ENCODE measurements around the gene MAP1B.
A peak's percentile ranks its signal among the peaks of the same experiment; 100 is the strongest.

The MAP1B gene

GRCh38 chr5:72157625-72157962 is 50.3 kb downstream of the MAP1B start:
- no peak overlapping the region for H3K23ac ChIP-seq (ENCODE audit: low read length in 2 of 2)
- H3K4me2 ChIP-seq (ENCODE audit: low read length, poor library complexity, severe bottlenecking): no peak overlapping the region
- H3K36me3 ChIP-seq (ENCODE audit: control insufficient read depth in 1 of 2, insufficient read depth in 2 of 2, low read depth in 1 of 2, low read length in 2 of 2): peaks cover 4 to 8% of the 10 kb centered on the region in 2 experiments
- peak overlapping the region in 1 of 2 experiments; percentile 19 for H3K14ac ChIP-seq (ENCODE audit: low read length in 2 of 2)
- H4K91ac ChIP-seq (ENCODE audit: low read length): no peak overlapping the region
- peak overlapping the region in 1 of 2 experiments; percentile 92 for H2BK12ac ChIP-seq (ENCODE audit: low read length in 2 of 2)
- no peak overlapping the region for H2BK15ac ChIP-seq (ENCODE audit: low read depth, poor library complexity, severe bottlenecking)
- no peak overlapping the region for H2BK5ac ChIP-seq (ENCODE audit: low read depth, low read length, poor library complexity, severe bottlenecking)
- H3K27ac ChIP-seq (ENCODE audit: low read length, poor library complexity, severe bottlenecking): no peak overlapping the region
- peaks cover 10% of the 10 kb centered on the region for H3K4me1 ChIP-seq (ENCODE audit: control insufficient read depth, insufficient read depth, low read depth, low read length)
- peak overlapping the region in 1 of 2 experiments; percentile 42 for H3K4me3 ChIP-seq (ENCODE audit: insufficient read depth in 1 of 2, low read depth in 1 of 2, low read length in 2 of 2)
- peak overlapping the region in 1 of 2 experiments; percentile 6 for H3K4ac ChIP-seq (ENCODE audit: low read depth in 1 of 2, low read length in 2 of 2)
- H2AK5ac ChIP-seq (ENCODE audit: low read length, severe bottlenecking): no peak overlapping the region
- WGBS: 89% methylated on average over 3 of the region's 3 CpGs
- peak; percentile 41 for DNase-seq
- H3K18ac ChIP-seq (ENCODE audit: low read depth in 1 of 2, low read length in 2 of 2): peak overlapping the region in 1 of 2 experiments; percentile 57
- H3K9ac ChIP-seq (ENCODE audit: low read length): peak overlapping the region; percentile 69
- H2BK120ac ChIP-seq (ENCODE audit: low read depth, low read length): no peak overlapping the region
- no peaks in the 10 kb centered on the region for H3K9me3 ChIP-seq (ENCODE audit: control insufficient read depth, low read length)
- peaks cover 32% of the 10 kb centered on the region for H3K79me1 ChIP-seq (replicated peaks; ENCODE audit: low read length, poor library complexity, severe bottlenecking)
- no peak overlapping the region for H2AFZ ChIP-seq (ENCODE audit: low read depth, low read length)
- no peaks in the 10 kb centered on the region for H3K27me3 ChIP-seq (ENCODE audit: control insufficient read depth in 1 of 2, insufficient read depth in 1 of 2, low read length in 2 of 2)
- H4K8ac ChIP-seq (ENCODE audit: low read length): no peak overlapping the region

- Histone ChIP-seq H2BK5ac (ENCODE audit: low read depth, low read length, poor library complexity, severe bottlenecking) (no peak overlapping the region), H4K8ac (ENCODE audit: low read length) (no peak overlapping the region), H2BK15ac (ENCODE audit: low read depth, poor library complexity, severe bottlenecking) (no peak overlapping the region), H3K36me3 (ENCODE audit: control insufficient read depth in 1 of 2, insufficient read depth in 2 of 2, low read depth in 1 of 2, low read length in 2 of 2) (peaks cover 5 to 9% of the 10 kb centered on the region in 2 experiments), H3K14ac (ENCODE audit: low read length in 2 of 2) (no peak overlapping the region), H3K4ac (ENCODE audit: low read depth in 1 of 2, low read length in 2 of 2) (no peak overlapping the region), H3K18ac (ENCODE audit: low read depth in 1 of 2, low read length in 2 of 2) (no peak overlapping the region), H3K4me2 (ENCODE audit: low read length, poor library complexity, severe bottlenecking) (no peak overlapping the region), H3K4me1 (ENCODE audit: control insufficient read depth, insufficient read depth, low read depth, low read length) (peaks cover 4% of the 10 kb centered on the region), H4K91ac (ENCODE audit: low read length) (no peak overlapping the region), H3K27ac (ENCODE audit: low read length, poor library complexity, severe bottlenecking) (no peak overlapping the region), H3K9ac (ENCODE audit: low read length) (peak overlapping the region; percentile 48), H3K27me3 (ENCODE audit: control insufficient read depth in 1 of 2, insufficient read depth in 1 of 2, low read length in 2 of 2) (no peaks in the 10 kb centered on the region), H3K79me1 (replicated peaks; ENCODE audit: low read length, poor library complexity, severe bottlenecking) (peaks cover 36% of the 10 kb centered on the region), H3K9me3 (ENCODE audit: control insufficient read depth, low read length) (no peaks in the 10 kb centered on the region), H3K4me3 (ENCODE audit: insufficient read depth in 1 of 2, low read depth in 1 of 2, low read length in 2 of 2) (no peak overlapping the region), H2AFZ (ENCODE audit: low read depth, low read length) (no peak overlapping the region), H2BK12ac (ENCODE audit: low read length in 2 of 2) (peak overlapping the region; percentile 20 to 71), H2AK5ac (ENCODE audit: low read length, severe bottlenecking) (no peak overlapping the region), H2BK120ac (ENCODE audit: low read depth, low read length) (no peak overlapping the region), H3K23ac (ENCODE audit: low read length in 2 of 2) (no peak overlapping the region)
- 39% methylated on average over 1 of the region's 3 CpGs for WGBS
- peak; percentile 78 for DNase-seq
Measured at GRCh38 chr5:72159501-72159911, 52.2 kb downstream of the MAP1B start.

DNA sequence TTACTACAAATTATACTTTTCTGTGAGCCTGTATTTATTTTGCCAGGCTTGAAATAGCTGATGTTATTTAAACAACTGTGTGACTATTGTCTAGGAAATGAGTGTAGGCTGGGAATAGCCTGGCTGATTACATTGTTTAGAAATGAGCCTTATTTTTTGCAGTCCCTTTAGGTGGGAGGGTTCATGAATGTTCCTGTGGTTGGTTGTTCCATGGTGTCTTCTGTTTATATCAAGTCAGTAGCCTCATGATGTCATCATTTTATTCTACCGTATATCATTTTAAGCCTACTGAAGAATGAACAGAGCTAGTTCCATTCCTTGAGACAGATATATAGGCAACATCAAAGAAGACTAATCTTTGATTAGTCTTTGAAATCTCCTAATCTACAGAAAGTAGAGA is 53.1 kb downstream of the MAP1B start:
- Histone ChIP-seq H3K23ac (ENCODE audit: low read length in 2 of 2) (no peak overlapping the region), H3K14ac (ENCODE audit: low read length in 2 of 2) (no peak overlapping the region), H3K4me3 (ENCODE audit: insufficient read depth in 1 of 2, low read depth in 1 of 2, low read length in 2 of 2) (peak overlapping the region in 1 of 2 experiments; percentile 32), H2AK5ac (ENCODE audit: low read length, severe bottlenecking) (no peak overlapping the region), H2BK5ac (ENCODE audit: low read depth, low read length, poor library complexity, severe bottlenecking) (no peak overlapping the region), H2BK120ac (ENCODE audit: low read depth, low read length) (no peak overlapping the region), H3K27ac (ENCODE audit: low read length, poor library complexity, severe bottlenecking) (no peak overlapping the region), H3K9me3 (ENCODE audit: control insufficient read depth, low read length) (no peaks in the 10 kb centered on the region), H3K36me3 (ENCODE audit: control insufficient read depth in 1 of 2, insufficient read depth in 2 of 2, low read depth in 1 of 2, low read length in 2 of 2) (peaks cover 5 to 15% of the 10 kb centered on the region in 2 experiments), H3K9ac (ENCODE audit: low read length) (peak overlapping the region; percentile 48), H3K79me1 (replicated peaks; ENCODE audit: low read length, poor library complexity, severe bottlenecking) (peaks cover 30% of the 10 kb centered on the region), H2BK12ac (ENCODE audit: low read length in 2 of 2) (no peak overlapping the region), H3K4me2 (ENCODE audit: low read length, poor library complexity, severe bottlenecking) (no peak overlapping the region), H4K8ac (ENCODE audit: low read length) (no peak overlapping the region), H3K4ac (ENCODE audit: low read depth in 1 of 2, low read length in 2 of 2) (peak overlapping the region in 1 of 2 experiments; percentile 43), H4K91ac (ENCODE audit: low read length) (no peak overlapping the region), H3K18ac (ENCODE audit: low read depth in 1 of 2, low read length in 2 of 2) (peak overlapping the region in 1 of 2 experiments; percentile 21), H2AFZ (ENCODE audit: low read depth, low read length) (no peak overlapping the region), H3K4me1 (ENCODE audit: control insufficient read depth, insufficient read depth, low read depth, low read length) (peaks cover 3% of the 10 kb centered on the region), H2BK15ac (ENCODE audit: low read depth, poor library complexity, severe bottlenecking) (no peak overlapping the region), H3K27me3 (ENCODE audit: control insufficient read depth in 1 of 2, insufficient read depth in 1 of 2, low read length in 2 of 2) (no peaks in the 10 kb centered on the region)
- WGBS: no CpG with 5 or more reads among the region's 1 CpG
- DNase-seq: peak; percentile 88

GRCh38 chr5:72160959-72161358 is 53.7 kb downstream of the MAP1B start:
- peak overlapping the region in 1 of 2 experiments; percentile 48 for H3K4me3 ChIP-seq (ENCODE audit: insufficient read depth in 1 of 2, low read depth in 1 of 2, low read length in 2 of 2)
- H2BK120ac ChIP-seq (ENCODE audit: low read depth, low read length): no peak overlapping the region
- peak overlapping the region in 1 of 2 experiments; percentile 21 for H3K18ac ChIP-seq (ENCODE audit: low read depth in 1 of 2, low read length in 2 of 2)
- H3K4me2 ChIP-seq (ENCODE audit: low read length, poor library complexity, severe bottlenecking): no peak overlapping the region
- DNase-seq: peak; percentile 59
- H2AK5ac ChIP-seq (ENCODE audit: low read length, severe bottlenecking): no peak overlapping the region
- H3K14ac ChIP-seq (ENCODE audit: low read length in 2 of 2): no peak overlapping the region
- peaks cover 5 to 19% of the 10 kb centered on the region in 2 experiments for H3K36me3 ChIP-seq (ENCODE audit: control insufficient read depth in 1 of 2, insufficient read depth in 2 of 2, low read depth in 1 of 2, low read length in 2 of 2)
- no peak overlapping the region for H3K23ac ChIP-seq (ENCODE audit: low read length in 2 of 2)
- H2BK12ac ChIP-seq (ENCODE audit: low read length in 2 of 2): peak overlapping the region; percentile 17 to 34
- peaks cover 27% of the 10 kb centered on the region for H3K79me1 ChIP-seq (replicated peaks; ENCODE audit: low read length, poor library complexity, severe bottlenecking)
- H3K4me1 ChIP-seq (ENCODE audit: control insufficient read depth, insufficient read depth, low read depth, low read length): peaks cover 3% of the 10 kb centered on the region
- peak overlapping the region in 1 of 2 experiments; percentile 43 for H3K4ac ChIP-seq (ENCODE audit: low read depth in 1 of 2, low read length in 2 of 2)
- no peak overlapping the region for H4K8ac ChIP-seq (ENCODE audit: low read length)
- no peaks in the 10 kb centered on the region for H3K9me3 ChIP-seq (ENCODE audit: control insufficient read depth, low read length)
- H2BK5ac ChIP-seq (ENCODE audit: low read depth, low read length, poor library complexity, severe bottlenecking): no peak overlapping the region
- H4K91ac ChIP-seq (ENCODE audit: low read length): no peak overlapping the region
- no peak overlapping the region for H2AFZ ChIP-seq (ENCODE audit: low read depth, low read length)
- no peaks in the 10 kb centered on the region for H3K27me3 ChIP-seq (ENCODE audit: control insufficient read depth in 1 of 2, insufficient read depth in 1 of 2, low read length in 2 of 2)
- H3K9ac ChIP-seq (ENCODE audit: low read length): peak overlapping the region; percentile 48
- H2BK15ac ChIP-seq (ENCODE audit: low read depth, poor library complexity, severe bottlenecking): peak overlapping the region; percentile 13
- H3K27ac ChIP-seq (ENCODE audit: low read length, poor library complexity, severe bottlenecking): no peak overlapping the region

All from mesenchymal stem cell (in vitro differentiated cells and primary cell).